ENCODE data around the gene HNRNPU.

Gene HNRNPU

DNA sequence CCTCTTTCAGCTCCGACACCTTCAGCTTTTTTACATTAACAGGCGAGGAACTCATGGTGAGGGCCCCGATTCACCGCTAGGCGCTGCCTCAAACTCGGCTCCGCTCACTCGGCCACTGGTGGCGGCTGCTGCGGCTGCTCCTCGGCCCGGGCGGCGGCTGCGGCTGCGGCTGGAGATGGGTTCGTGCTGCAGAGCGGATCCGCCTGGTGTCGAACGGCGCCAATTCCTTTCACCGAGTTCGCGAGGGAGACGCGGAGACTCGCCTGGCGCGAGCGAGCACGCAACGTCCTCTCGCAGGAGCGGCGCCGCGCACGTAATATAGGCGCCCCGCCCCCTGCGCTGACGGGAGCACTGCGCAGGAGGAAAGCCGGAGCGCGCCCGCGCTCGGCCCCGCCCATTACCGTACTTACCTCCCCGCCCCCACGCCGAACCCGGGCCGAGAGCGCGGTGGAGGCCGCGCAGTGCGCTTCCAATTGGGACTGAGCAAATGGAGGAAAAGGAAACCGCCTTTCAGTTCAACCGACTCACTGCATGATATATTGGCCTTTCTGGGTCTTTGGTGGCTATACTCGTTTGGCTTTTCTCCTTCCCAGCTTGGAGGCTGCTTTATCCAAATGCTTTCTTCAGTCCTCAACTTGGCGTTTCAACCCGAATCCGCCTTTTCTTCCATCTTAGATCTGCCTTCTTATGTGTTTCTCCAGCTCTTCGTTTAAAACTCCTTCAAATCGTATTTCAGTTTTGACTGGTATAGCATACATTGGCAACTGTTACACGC lies at the start of gene HNRNPU:
Gene HNRNPU, minus strand, starts transcription at position 291 of the 775 bp plus-strand sequence. Its CDS starts 236 bp downstream, at position 55.
- DNase-seq: peak; percentile 74 to 97

- no peak for DNase-seq
Measured at GRCh38 chr1:244913806-244914205, 49.5 kb upstream of the HNRNPU start.

- no peak for DNase-seq
Measured at GRCh38 chr1:244904119-244904518, 39.8 kb upstream of the HNRNPU start.

DNA sequence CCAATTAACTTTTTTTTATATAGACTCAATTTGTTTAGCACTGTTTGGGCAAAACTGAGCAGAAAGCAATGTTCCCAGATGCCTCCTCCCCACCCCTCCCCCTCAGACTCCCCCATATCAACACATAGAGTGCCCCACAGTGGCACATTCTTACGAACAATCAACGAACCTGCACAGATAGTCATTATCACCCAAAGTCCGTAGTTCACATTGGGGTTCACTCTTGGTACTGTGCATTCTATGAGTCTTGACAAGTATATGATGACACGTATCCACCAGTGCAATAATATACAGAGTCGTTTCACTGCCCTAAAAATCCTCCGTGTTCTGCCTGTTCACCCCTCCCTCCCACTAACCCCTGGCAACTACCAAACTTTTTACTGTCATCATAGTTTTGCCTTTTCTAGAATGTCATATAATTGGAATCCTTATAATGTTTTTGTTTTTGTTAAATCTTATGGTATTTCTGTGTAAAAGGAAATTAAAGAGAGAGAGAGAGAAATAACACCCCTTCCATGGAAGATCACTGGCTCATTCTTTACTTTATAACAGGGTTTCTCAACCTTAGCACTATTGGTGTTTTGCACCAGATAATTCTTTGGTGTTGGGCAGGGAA lies 37.2 kb upstream of the HNRNPU start:
- DNase-seq: no peak

- DNase-seq: no peak
Measured at GRCh38 chr1:244897476-244898254, 33.3 kb upstream of the HNRNPU start.

GRCh38 chr1:244896550-244896949 lies 32.2 kb upstream of the HNRNPU start:
- no peak for DNase-seq

DNA sequence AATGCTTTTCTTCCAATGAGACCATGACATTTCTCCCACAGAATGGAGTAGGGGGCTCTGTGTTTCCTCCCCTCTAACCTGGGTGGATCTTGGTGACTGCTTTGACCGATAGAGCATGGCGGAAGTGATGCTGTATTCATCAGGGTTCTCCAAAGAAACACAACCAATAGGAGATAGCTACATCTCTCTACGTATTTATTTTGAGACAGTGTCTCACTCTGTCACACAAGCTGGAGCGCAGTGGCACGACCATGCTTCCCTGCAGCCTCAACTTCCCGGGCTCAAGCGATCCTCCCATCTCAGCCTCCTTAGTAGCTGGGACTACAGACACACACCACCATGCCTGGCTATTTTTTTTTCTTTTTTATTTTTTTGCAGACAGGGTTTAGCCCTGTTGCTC lies 29.5 kb upstream of the HNRNPU start:
- DNase-seq: no peak

DNA sequence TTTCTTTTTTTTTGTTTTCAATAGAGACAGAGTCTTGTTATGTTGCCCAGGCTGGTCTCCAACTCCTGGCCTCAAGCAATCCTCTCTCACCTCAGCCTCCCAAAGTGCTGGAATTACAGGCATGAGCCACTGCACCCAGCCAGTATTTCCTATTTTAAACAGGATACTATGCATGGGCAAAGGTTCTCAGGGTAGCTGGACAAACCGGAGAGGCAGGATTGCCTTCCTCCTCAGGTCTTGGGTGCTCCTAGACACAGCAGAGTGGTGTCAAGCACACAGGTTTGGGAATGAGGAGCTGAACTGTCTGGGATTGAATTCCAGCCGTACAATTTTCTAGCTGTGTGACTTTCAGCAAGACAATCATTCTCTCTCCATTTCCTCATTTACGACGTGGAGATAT lies 22.9 kb upstream of the HNRNPU start:
- DNase-seq: no peak

DNA sequence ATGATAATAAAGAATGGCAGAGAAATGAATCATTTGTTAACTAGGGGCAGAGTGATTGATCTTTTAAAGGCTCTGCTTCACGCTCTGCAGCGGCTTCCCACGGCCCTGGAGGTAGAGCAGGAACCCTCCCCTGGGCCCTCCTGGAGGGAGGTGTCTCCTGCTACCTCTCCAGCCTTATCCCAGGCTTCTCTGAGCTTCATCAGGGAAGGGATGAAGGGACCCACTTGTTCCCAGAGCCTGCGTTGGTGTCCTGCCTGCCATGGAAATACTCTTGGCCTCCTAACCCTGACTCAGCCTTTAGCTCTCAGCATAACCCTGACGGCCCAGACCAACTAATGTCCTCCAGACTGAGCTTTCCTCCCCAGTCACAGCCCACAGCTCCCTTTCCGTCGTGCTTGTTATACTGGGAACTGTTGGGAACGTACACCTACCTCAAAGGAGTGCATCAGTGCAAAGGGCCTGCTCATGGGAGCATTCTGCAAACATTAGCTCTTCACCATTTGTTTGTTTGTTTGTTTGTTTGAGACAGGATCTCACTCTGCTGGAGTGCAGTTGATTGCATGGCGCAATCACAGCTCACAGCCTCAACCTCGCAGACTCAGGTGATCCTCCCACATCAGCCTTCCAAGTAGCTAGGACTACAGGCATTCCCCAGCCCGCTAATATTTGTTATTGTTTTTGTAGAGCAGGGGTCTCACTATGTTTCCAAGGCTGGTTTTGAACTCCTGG lies 17.4 kb upstream of the HNRNPU start:
- no peak for DNase-seq

DNA sequence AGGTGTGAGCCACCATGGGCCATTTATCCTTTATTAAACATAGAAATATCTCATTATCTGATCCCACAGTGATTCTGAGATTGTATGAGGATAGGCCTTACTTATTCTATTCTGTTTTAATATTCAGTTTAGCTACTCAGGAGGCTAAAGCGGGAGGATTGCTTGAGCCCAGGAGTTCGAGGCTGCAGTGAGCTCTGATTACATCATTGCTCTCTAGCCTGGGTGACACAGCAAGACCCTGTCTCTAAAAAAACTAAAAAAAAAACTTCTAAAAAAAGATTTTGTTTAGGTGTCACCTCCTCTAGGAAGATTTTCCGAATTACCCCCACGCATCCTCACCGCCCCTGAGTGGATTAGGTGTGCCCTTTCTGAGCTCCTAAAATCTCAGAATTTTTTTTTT lies 14.3 kb upstream of the HNRNPU start:
- no peak for DNase-seq

DNA sequence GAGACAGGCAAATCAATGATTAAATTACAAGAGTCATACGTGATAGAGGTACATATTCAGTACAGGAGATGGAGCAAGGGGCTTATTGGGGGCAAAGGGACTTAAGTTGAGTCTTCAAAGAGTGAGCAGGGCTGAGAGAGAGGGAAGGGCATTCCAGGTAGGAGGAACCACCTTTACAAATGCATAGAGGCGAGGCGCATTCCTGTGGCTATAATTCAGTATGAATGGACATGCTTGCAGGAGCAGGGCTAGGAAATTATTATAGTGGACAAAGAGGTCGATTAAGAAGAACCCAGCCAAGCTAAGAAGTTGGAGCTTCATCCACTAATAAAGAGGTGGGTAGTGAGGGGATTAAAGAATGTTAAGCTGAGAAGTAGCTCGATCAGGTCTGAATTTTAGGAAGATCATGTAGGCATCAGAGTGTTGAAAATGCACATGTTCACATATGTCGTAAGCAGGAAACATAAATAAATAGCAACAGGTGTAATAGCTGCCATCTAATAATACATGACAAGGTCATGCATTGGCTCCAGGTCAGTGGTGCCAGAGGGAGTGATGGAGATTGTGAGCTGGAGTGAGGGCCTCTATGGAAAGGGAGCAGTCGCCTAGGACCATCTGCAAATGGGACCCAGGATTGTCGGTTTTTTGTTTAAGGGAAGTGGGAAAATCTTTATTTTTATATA lies 12.0 kb upstream of the HNRNPU start:
- DNase-seq: no peak

DNA sequence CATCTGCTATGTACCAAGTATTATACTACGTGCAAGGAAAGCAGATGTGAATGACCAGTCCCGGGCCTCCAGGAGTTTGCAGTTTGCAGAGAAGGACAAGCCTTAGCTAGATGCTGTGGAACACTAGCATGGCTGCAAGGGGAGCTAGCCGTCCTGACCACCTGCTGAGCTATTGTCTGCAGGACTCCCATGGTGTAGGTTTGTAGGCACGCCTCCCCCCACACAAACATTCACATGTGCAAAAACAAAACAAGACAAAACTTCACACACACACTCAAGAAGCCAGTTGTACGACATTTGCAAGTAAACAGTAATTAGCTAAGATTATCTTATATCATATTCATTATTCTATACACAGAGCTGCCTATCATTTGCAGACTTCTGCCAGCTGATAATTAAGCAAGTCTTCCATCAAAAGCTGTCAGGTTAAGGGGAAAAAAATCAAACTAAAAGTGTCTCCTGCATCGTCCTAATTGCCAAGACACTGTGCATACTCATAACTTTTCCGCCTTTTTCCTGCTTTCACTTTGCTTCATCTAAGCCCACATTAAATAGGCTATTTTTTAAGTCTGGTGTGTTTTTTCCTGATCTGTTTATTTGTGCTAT lies 10.7 kb upstream of the HNRNPU start:
- DNase-seq: no peak

DNA sequence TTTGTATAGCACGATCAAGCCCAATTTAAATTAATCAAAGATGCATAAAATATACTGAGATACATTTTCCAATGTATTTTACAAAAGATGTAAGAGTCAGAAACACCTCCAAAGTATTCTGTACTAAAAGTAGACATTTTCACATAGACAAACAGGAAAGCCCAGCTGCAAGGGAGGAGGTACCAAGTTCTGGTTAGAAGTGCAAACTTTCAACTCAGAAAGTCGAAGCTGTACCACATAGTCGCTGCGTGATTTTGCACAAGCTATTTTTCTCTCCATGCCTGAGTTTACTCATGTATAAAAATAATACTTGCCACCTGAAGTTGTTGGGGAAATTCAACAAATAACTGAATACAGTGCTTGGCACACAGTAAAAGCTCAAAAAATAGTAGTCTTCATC lies 5.6 kb upstream of the HNRNPU start:
- DNase-seq: no peak

DNA sequence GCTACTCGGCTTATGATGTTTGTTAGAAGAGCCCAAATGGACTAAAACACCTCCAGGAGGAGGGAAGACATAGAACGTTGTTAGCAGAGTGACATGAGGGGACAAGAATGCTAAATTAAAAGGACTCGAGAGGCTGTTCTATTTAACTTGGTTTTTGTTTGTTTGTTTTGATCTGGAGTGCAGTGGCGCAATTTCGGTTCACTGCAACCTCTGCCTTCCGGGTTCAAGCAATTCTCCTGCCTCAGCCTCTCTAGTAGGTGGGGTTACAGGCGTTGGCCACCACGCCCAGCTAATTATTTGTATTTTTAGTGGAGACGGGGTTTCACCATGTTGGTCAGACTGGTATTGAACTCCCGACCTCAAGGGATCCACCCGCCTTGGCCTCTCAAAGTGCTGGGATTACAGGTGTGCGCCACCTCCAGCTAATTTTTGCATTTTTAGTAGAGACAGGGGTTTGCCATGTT lies 5.1 kb upstream of the HNRNPU start:
- no peak for DNase-seq

- no peak for DNase-seq
Measured at GRCh38 chr1:244868484-244869363, 4.4 kb upstream of the HNRNPU start.

DNA sequence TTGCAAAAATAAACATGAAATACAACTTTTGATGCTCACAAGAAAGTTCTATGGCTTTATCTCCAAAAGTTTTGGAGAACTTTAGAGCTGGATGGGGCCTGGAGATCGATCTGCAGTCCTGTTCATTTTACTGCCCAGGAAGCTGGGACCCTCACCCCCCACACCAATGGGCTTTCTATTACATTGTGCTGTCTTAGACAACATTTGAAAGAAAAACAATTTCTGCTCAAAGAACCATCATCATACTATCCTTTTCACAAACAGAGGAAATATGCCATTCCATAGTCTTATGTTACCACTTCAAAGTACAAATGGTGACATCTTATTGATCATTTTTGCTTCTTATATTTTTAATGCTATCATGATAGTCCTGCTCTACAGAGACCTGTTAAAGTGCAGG lies 2.0 kb upstream of the HNRNPU start:
- DNase-seq: no peak

DNA sequence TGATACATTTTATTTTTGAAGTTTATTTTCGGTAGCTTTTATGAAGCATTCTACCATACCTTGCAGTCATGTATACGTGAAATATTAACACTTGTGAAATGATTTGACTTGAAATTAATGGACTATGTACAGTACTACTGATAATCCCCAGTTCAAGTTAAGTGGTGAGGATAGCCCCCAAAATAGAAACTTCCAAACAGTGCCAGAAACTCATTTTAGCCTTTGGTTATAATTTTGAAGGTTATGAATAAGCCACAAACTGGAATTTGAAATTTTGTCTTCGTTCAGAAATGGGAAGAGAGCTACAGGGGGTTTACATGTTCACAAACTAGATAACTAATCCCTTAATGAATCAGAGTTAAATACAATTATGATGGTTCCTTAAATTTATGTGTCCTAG lies 1.5 kb upstream of the HNRNPU start:
- DNase-seq: no peak

GRCh38 chr1:244865028-244865371 lies 657 bp upstream of the HNRNPU start:
- DNase-seq: peak in 1 of 2 experiments; percentile 41

GRCh38 chr1:244863491-244864252 lies 671 bp downstream of the HNRNPU start:
- peak in 1 of 2 experiments; percentile 32 for DNase-seq

Measured in NCI-H526 (cell line).